WTC11 (cell line): ENCODE results near the gene RGS21. TPM values are rescaled to one million over a fixed set of nuclear protein-coding genes. Genes with fewer than 3 reads are reported as not detected.

ENCODE experiments used
- ATAC-seq: fragments of 200-7000 bp; cut with Tn5 transposase; 2 replicates; pipeline ENCODE4 v1.10.0; 2021; ENCODE audit warnings: mild to moderate bottlenecking, moderate library complexity
- CTCF ChIA-PET: fragments of 300-600 bp; sonication (Branson Sonifier 250); formaldehyde crosslinking; loops from one replicate; lab custom pipeline; 2021; ENCODE audit warnings: antibody characterized with exemption; lab: Charles Lee
- POLR2A ChIA-PET: fragments of 350-600 bp; sonication (Branson Sonifier 250); formaldehyde crosslinking; loops from one replicate; lab custom pipeline; 2021; ENCODE audit warnings: antibody characterized with exemption; lab: Charles Lee
- DNase-seq: peaks from one replicate; pipeline ENCODE4 v3.0.0; 2021; ENCODE audit warnings: low spot score
- H3K27ac Mint-ChIP-seq: 2 replicates; pipeline ENCODE4 v1.8.0; 2021; ENCODE audit warnings: mixed read lengths
- H3K27me3 Mint-ChIP-seq: 2 replicates; pipeline ENCODE4 v1.8.0; 2021; ENCODE audit warnings: low read depth, mild to moderate bottlenecking, moderate library complexity, mixed read lengths
- H3K36me3 Mint-ChIP-seq: 2 replicates; pipeline ENCODE4 v1.8.0; 2021; ENCODE audit warnings: mixed read lengths
- H3K4me1 Mint-ChIP-seq: 2 replicates; pipeline ENCODE4 v1.8.0; 2022; ENCODE audit warnings: mixed read lengths
- H3K4me3 Mint-ChIP-seq: 2 replicates; pipeline ENCODE4 v1.8.0; 2021; ENCODE audit warnings: mild to moderate bottlenecking, moderate library complexity, mixed read lengths
- H3K9me3 Mint-ChIP-seq: 2 replicates; pipeline ENCODE4 v1.8.0; 2021; ENCODE audit warnings: mixed read lengths
- AR ChIP-seq: fragments of 250-450 bp; sonication (Bioruptor Pico); IDR thresholded peaks from 2 replicates; pipeline ENCODE4 v1.9.0; 2021; ENCODE audit warnings: mild to moderate bottlenecking
- ATF1 ChIP-seq: sonication (generic); formaldehyde crosslinking; IDR thresholded peaks from 2 replicates; pipeline ENCODE4 v1.8.1; 2023; ENCODE audit warnings: mild to moderate bottlenecking, moderate library complexity, missing genetic modification reagents
- ATF2 ChIP-seq: sonication (generic); formaldehyde crosslinking; IDR thresholded peaks from 2 replicates; pipeline ENCODE4 v1.8.1; 2022; ENCODE audit warnings: low read depth, missing genetic modification reagents, borderline replicate concordance
- CREM ChIP-seq: sonication (generic); formaldehyde crosslinking; IDR thresholded peaks from 2 replicates; pipeline ENCODE4 v1.8.1; 2022; ENCODE audit warnings: mild to moderate bottlenecking, missing genetic modification reagents, moderate library complexity
- E2F4 ChIP-seq: sonication (generic); formaldehyde crosslinking; IDR thresholded peaks from 2 replicates; pipeline ENCODE4 v1.8.1; 2022; ENCODE audit warnings: low read depth, mild to moderate bottlenecking, moderate library complexity, missing genetic modification reagents, borderline replicate concordance
- EMX1 ChIP-seq: fragments of 250-450 bp; sonication (Bioruptor Pico); IDR thresholded peaks from 2 replicates; pipeline ENCODE4 v1.8.0; 2021; ENCODE audit warnings: mild to moderate bottlenecking
- FOXP1 ChIP-seq: sonication (generic); formaldehyde crosslinking; IDR thresholded peaks from 2 replicates; pipeline ENCODE4 v1.8.0; 2022; ENCODE audit warnings: missing genetic modification reagents, mild to moderate bottlenecking, moderate library complexity, borderline replicate concordance
- HMGA2 ChIP-seq: fragments of 250-450 bp; sonication (Bioruptor Pico); IDR thresholded peaks from 2 replicates; pipeline ENCODE4 v1.4.0; 2021; ENCODE audit warnings: mild to moderate bottlenecking, moderate library complexity
- KAT7 ChIP-seq: sonication (generic); formaldehyde crosslinking; IDR thresholded peaks from 2 replicates; pipeline ENCODE4 v1.8.1; 2023; ENCODE audit warnings: missing genetic modification reagents, mild to moderate bottlenecking, borderline replicate concordance
- MXD4 ChIP-seq: fragments of 250-450 bp; sonication (Bioruptor Pico); IDR thresholded peaks from 2 replicates; pipeline ENCODE4 v1.8.0; 2021; ENCODE audit warnings: mild to moderate bottlenecking, moderate library complexity, borderline replicate concordance
- NFYB ChIP-seq: sonication (generic); formaldehyde crosslinking; conservative IDR thresholded peaks from 2 replicates; pipeline ENCODE4 v1.8.0; 2022; ENCODE audit warnings: low read depth, missing genetic modification reagents
- RORB ChIP-seq: fragments of 250-450 bp; sonication (Bioruptor Pico); IDR thresholded peaks from 2 replicates; pipeline ENCODE4 v1.9.0; 2021; ENCODE audit warnings: mild to moderate bottlenecking
- TCF7 ChIP-seq: sonication (generic); formaldehyde crosslinking; IDR thresholded peaks from 2 replicates; pipeline ENCODE4 v1.8.0; 2022; ENCODE audit warnings: mild to moderate bottlenecking, low read depth, missing genetic modification reagents, moderate library complexity
- USF1 ChIP-seq: sonication (generic); formaldehyde crosslinking; IDR thresholded peaks from 2 replicates; pipeline ENCODE4 v1.8.0; 2022; ENCODE audit warnings: mild to moderate bottlenecking, missing genetic modification reagents
- ZNF396 ChIP-seq: fragments of 250-450 bp; sonication (Bioruptor Pico); IDR thresholded peaks from 2 replicates; pipeline ENCODE4 v1.8.0; 2021; ENCODE audit warnings: mild to moderate bottlenecking, moderate library complexity, borderline replicate concordance
- total RNA-seq: library from RNA; stranded (reverse); gene quantifications from 3 replicates; pipeline ENCODE4 v1.2.3, GENCODE V29; 2021
- TF ChIP-seq, protein P1 (sequence below): fragments of 250-450 bp; sonication (Bioruptor Pico); IDR thresholded peaks from 2 replicates; pipeline ENCODE4 v1.9.0; 2021; ENCODE audit warnings: moderate library complexity, mild to moderate bottlenecking, inconsistent platforms, borderline replicate concordance
- TF ChIP-seq, protein P2 (sequence below): sonication (generic); formaldehyde crosslinking; IDR thresholded peaks from 2 replicates; pipeline ENCODE4 v1.8.1; 2022; ENCODE audit warnings: mild to moderate bottlenecking, moderate library complexity, missing genetic modification reagents
- TF ChIP-seq, protein P3 (sequence below): fragments of 200-600 bp; IDR thresholded peaks from 2 replicates; pipeline ENCODE4 v1.8.0; 2022; ENCODE audit warnings: antibody characterized with exemption
- TF ChIP-seq, protein P4 (sequence below): sonication (generic); formaldehyde crosslinking; conservative IDR thresholded peaks from 2 replicates; pipeline ENCODE4 v1.8.1; 2022; ENCODE audit warnings: mild to moderate bottlenecking, missing genetic modification reagents

Gene RGS21
- total RNA-seq, 1 experiment from 2014 or later = not detected

- ATAC-seq (no peak), DNase-seq (no peak)
- ChIA-PET POLR2A (no interaction called here), CTCF (no interaction called here)
- no peak overlapping the region for H3K4me3 Mint-ChIP-seq
- H3K27me3 Mint-ChIP-seq = no peaks in the 10 kb centered on the region
- peaks cover 23% of the 10 kb centered on the region for H3K4me1 Mint-ChIP-seq
- H3K27ac Mint-ChIP-seq = no peak overlapping the region
- peaks cover 19% of the 10 kb centered on the region for H3K9me3 Mint-ChIP-seq
- no peak for TF ChIP-seq ZNF396 (CRISPR knock-in tag)
- TF ChIP-seq, protein P1, sequence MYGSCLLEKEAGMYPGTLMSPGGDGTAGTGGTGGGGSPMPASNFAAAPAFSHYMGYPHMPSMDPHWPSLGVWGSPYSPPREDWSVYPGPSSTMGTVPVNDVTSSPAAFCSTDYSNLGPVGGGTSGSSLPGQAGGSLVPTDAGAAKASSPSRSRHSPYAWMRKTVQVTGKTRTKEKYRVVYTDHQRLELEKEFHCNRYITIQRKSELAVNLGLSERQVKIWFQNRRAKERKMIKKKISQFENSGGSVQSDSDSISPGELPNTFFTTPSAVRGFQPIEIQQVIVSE (CRISPR knock-in tag) = no peak
- TF ChIP-seq USF1 (CRISPR knock-in tag) = no peak
- no peak for TF ChIP-seq NFYB
- TF ChIP-seq ATF1 (CRISPR knock-in tag) = no peak
- TF ChIP-seq, protein P2, sequence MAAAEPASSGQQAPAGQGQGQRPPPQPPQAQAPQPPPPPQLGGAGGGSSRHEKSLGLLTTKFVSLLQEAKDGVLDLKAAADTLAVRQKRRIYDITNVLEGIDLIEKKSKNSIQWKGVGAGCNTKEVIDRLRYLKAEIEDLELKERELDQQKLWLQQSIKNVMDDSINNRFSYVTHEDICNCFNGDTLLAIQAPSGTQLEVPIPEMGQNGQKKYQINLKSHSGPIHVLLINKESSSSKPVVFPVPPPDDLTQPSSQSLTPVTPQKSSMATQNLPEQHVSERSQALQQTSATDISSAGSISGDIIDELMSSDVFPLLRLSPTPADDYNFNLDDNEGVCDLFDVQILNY (CRISPR knock-in tag) = no peak
- TF ChIP-seq KAT7 (CRISPR knock-in tag) = no peak
- TF ChIP-seq, protein P3, sequence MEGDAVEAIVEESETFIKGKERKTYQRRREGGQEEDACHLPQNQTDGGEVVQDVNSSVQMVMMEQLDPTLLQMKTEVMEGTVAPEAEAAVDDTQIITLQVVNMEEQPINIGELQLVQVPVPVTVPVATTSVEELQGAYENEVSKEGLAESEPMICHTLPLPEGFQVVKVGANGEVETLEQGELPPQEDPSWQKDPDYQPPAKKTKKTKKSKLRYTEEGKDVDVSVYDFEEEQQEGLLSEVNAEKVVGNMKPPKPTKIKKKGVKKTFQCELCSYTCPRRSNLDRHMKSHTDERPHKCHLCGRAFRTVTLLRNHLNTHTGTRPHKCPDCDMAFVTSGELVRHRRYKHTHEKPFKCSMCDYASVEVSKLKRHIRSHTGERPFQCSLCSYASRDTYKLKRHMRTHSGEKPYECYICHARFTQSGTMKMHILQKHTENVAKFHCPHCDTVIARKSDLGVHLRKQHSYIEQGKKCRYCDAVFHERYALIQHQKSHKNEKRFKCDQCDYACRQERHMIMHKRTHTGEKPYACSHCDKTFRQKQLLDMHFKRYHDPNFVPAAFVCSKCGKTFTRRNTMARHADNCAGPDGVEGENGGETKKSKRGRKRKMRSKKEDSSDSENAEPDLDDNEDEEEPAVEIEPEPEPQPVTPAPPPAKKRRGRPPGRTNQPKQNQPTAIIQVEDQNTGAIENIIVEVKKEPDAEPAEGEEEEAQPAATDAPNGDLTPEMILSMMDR = no peak
- TF ChIP-seq TCF7 = no peak
- TF ChIP-seq RORB = no peak
- no peak for TF ChIP-seq EMX1 (CRISPR knock-in tag)
- no peak for TF ChIP-seq MXD4 (CRISPR knock-in tag)
- H3K36me3 Mint-ChIP-seq = peaks cover 17% of the 10 kb centered on the region
These were observed 26.1 kb downstream of the RGS21 start for GRCh38 chr1:192342842-192343241.

- Mint-ChIP-seq H3K27me3 (no peaks in the 10 kb centered on the region), H3K9me3 (peaks cover 19% of the 10 kb centered on the region), H3K36me3 (peaks cover 17% of the 10 kb centered on the region), H3K4me3 (no peak overlapping the region), H3K27ac (no peak overlapping the region), H3K4me1 (peaks cover 19% of the 10 kb centered on the region)
- DNase-seq (no peak), ATAC-seq (no peak)
- CTCF ChIA-PET = no interaction called here
- TF ChIP-seq HMGA2 (CRISPR knock-in tag) = no peak
- TF ChIP-seq E2F4 (CRISPR knock-in tag) = no peak
- no peak for TF ChIP-seq FOXP1 (CRISPR knock-in tag)
- TF ChIP-seq AR (CRISPR knock-in tag) = no peak
- TF ChIP-seq CREM (CRISPR knock-in tag) = no peak
- TF ChIP-seq, protein P4, sequence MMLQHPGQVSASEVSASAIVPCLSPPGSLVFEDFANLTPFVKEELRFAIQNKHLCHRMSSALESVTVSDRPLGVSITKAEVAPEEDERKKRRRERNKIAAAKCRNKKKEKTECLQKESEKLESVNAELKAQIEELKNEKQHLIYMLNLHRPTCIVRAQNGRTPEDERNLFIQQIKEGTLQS (CRISPR knock-in tag) = no peak
- no peak for TF ChIP-seq ATF2 (CRISPR knock-in tag)
- TF ChIP-seq KAT7 (CRISPR knock-in tag) = no peak
- POLR2A ChIA-PET = no interaction called here
These were observed 26.6 kb downstream of the RGS21 start for GRCh38 chr1:192343344-192343743.
